Measurements from ENCODE around the gene GIPC2.
"Not testable (repeated sequence)": the region's sequence is repeated elsewhere in the genome, so short reads cannot be mapped to it uniquely, and the experiment has no call there.

GIPC2 gene

GRCh38 chr1:78036450-78036849, 9.3 kb upstream of the GIPC2 start:
- DNase-seq (ENCODE audit: low read depth), result no peak

GRCh38 chr1:78038071-78038470, 7.7 kb upstream of the GIPC2 start:
- no peak for DNase-seq (ENCODE audit: low read depth)

GRCh38 chr1:78038491-78038939, 7.3 kb upstream of the GIPC2 start:
- no peak for DNase-seq (ENCODE audit: low read depth)

DNA sequence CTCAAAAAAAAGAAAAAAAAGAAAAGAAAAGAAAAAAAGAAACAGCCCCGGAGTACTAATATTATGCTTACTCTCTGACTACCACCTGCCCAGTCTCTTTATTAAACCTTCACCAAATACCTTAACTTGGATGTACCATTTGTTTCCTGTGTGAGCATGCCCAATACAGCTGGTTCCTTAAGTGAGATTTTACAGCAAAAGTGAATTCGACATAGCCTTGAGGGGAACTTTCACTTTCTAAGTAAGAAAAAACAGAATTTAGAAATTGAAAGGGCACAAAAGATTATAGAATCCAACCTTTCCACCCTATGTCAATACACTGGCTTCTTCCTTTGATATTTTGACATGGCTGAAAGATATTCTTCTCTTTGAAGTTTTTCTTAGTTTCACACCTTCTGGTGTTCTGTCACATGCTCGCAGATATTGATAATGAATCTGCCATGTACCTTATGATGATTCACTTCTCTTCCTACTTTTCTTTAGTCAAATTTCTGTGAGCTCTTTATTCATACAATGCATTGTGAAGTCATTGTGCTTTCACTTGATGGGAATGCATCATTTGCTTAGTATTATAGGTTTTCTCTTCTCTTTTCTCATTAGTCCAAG, 5.2 kb upstream of the GIPC2 start:
- no peak for DNase-seq (ENCODE audit: low read depth)

DNA sequence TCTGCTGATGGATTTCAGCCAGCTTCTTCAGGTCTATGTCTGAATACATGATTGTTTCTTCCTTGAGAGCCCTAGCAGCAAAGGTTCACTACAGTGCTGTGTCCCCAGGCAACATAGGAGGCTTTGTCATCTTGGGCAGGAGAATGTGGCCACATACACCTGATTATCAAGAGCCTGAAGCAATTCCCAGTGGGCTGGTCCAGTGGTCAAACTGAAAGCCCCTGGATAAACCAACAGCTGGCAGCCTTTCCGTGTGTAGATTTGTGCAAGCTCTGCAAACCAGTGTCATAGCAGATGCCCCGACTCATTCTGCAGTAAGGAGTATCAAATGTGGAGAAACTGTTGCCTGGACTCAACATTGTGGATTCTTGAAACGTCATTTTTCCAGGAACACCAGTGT, 2.3 kb upstream of the GIPC2 start:
- DNase-seq (ENCODE audit: low read depth), result no peak

DNA sequence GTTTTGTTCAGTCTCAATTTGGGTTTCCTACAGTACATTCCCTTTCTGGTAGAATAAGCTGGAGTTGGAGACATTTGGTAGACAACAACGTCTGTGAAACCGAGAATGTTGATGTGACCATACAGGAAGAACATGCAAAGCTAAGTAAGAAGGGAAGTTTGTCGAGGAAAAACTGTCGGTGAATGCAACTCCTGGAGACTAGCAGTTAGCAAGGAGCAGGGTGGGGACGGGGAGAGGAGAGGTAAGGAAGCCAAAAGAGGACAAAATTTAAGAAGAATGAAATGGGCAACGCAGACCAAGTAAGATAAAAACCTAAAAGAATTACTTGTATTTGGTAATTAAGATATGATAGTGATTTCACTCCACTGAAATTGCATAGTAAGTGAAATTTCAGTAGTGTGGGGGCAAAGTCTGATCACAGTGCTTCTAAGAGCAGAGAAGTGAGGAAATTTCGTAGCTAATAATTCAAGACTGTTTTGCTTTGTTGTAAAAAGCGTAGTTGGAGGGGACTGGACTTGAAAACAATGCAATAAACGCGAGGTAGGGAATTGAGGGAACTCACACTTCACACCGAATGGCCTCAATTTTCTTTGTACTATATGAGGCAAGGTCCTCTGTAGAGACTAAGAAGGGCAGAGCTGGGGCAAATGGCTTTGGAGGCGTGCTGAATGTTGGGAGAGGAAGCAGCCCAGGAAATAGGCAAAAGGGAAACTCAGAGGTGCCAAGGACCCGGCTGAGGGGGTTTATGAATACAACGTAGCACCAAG, 787 bp upstream of the GIPC2 start:
- no peak for DNase-seq (ENCODE audit: low read depth)

DNA sequence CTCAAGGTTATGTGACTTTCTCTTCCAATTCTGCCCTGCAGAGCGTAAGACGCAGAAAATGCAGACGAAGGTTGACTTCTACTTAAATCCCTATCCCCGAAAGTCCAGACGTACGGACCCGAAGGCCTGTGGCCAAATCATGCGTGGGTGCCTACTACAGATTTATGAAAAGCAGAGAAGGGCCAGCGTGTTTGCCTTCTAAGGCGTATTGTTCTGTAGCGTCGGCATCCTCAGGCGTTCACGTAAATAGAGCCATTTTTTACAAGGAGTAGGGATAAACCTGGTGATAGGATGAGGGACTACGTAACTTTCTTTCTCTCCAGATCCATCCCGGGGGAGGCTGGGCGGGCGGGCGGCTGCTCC, 222 bp upstream of the GIPC2 start:
- DNase-seq (ENCODE audit: low read depth), result no peak

DNA sequence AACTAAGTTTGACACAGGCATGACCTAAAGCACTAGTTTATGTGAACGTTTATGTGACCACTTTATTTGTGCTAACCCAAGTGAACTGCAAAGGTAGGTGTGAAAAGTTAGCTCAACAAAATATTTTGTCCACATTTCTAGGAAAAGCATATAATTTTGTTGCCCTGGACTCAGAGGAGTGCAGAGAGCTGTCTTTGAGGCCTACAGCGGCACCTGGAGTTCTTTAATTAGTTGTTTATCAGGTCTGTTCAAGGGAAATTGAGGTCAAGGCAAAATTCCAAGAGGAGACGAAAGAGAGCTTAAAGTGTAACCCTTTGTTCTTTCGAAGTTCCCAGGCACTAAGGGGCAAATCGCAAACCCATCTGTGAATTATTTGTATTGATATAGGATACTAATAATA, 1.3 kb downstream of the GIPC2 start:
- no peak for DNase-seq (ENCODE audit: low read depth)

- no peak for DNase-seq (ENCODE audit: low read depth)
Observed at GRCh38 chr1:78047631-78048030, 1.9 kb downstream of the GIPC2 start.

- no peak for DNase-seq (ENCODE audit: low read depth)
Observed at GRCh38 chr1:78048446-78048845, 2.7 kb downstream of the GIPC2 start.

- DNase-seq (ENCODE audit: low read depth), result no peak
Observed at GRCh38 chr1:78049396-78049795, 3.6 kb downstream of the GIPC2 start.

- DNase-seq (ENCODE audit: low read depth), result no peak
Observed at GRCh38 chr1:78051005-78051404, 5.2 kb downstream of the GIPC2 start.

DNA sequence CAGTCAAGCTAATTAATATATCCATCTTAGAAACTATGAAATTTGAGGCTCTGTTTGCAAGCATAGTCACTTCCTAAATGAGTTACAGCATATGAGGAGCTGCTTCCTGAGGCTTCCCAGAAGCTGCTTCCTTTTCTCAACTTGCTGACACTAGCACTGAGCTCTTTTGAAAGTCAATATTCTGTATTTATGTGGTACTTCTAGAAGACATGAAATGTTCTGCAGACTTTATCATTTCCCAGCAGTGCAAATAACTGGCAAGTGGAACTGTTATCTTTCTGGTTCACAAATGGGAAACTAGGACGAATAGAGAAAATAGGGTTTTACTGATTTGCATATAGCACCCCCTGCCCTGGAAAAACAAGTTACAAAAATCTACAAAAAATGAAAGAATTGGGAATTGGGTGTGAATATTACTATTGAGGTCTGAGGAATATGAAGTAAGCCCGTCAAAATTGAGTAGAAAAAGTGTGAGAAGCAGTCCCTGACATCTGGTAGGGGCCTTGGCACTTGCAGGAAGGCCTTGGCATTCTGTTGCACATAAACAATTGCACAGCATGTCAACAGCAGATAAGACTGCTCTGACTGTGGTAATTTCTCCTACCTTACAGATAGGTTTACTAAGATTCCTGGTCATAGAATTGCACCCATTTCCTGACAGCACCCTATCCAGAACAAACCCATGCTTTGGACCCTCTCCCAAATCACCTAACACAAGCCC, 7.1 kb downstream of the GIPC2 start:
- no peak for DNase-seq (ENCODE audit: low read depth)

- no peak for DNase-seq (ENCODE audit: low read depth)
Observed at GRCh38 chr1:78053498-78053897, 7.7 kb downstream of the GIPC2 start.

DNA sequence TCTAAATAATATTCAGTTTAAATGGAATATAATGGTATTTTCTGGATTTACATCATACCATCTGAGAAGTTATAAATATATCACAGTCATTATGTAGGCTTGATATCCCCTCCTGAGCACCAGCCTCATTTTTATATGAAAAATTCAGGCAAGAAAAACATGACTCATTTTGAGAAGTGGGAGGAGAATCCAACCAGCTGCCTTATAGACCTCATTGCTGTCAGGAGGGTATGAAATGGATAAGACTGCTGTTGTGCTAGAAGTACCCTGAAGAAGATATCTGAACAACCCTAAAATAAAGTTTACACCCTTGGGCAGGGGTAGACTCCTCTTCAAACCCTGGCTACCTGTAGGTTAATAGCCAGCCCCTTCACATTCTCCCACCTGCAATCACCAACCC, 8.8 kb downstream of the GIPC2 start:
- DNase-seq (ENCODE audit: low read depth), result no peak

GRCh38 chr1:78054972-78055371, 9.2 kb downstream of the GIPC2 start:
- no peak for DNase-seq (ENCODE audit: low read depth)

DNA sequence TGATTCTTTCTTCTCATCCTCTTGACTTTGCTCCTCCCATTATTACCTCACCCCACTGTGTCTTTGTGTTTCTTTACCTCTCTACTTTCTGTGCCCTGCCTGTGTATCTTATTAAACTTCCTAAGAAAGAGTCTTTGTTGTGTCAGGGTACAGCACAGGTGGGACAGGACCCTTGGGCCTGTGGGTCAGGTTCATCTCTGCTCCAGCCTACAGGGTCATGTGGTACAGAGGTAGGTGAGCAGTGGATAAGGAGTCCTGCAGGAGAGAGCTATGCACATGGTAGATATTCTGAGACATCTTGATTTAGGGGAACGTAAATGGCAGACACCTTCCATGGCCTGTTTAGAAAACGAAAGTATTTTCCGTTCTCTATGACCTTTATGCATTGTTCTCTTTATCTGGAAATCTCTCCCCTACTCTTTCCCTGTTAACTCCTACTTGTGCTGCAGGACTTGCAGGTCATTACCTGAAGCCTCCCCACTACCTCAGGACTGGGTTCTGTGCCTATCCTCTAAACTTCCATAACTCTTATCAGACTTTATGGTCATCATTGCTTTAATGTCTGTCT, 9.9 kb downstream of the GIPC2 start:
- no peak for DNase-seq (ENCODE audit: low read depth)

DNA sequence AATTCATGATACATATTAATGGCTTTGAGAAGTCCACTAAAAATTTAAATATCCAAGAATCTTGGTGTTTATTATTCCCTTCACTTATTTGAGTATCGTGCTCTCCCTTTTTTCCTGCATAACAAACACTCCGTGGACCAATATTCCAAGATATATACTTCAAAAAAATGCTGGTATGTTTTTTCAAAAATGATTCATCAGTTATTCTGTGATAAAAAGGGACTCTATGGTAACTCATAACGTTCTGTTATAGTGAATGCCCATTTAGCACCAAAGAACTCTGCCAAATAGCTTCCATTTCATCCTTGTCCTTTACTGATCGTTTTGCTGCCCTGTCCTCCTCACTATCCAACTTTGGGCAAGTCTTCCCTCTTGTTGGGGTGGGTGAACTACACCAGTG, 12.9 kb downstream of the GIPC2 start:
- no peak for DNase-seq (ENCODE audit: low read depth)

GRCh38 chr1:78060857-78061563, 15.2 kb downstream of the GIPC2 start:
- no peak for DNase-seq (ENCODE audit: low read depth)

DNA sequence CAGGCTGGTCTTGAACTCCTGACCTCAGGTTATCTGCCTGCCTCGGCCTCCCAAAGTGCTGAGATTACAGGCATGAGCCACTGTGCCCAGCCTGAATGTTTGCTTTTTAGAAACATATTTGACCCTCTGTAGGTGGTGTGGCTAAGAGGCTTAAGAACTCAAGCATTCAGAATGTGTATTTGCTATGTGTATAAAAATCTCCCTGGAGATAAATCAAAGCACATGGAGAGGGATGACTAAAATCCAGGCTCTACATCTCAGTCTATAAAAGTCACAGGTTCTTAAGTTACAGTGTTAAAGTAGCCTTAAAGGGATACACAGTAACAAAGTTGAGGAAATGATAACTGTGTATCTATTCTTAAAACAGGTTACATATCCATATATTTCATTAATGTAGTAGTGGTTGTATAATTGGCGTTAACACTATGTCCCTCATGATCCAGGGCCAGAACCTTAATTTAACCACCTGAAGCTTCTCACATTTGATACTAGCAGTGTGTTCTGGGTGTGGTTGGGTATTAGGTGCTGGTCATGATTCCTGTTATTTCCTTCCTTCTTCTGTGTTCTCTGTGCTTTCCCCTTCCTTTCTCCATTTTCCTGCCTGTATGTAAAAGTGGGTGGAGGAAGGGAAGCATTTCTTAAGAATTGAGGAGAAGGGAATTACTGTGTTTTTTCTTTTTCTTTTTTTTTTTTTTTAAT, 16.2 kb downstream of the GIPC2 start:
- peak; percentile 79 for DNase-seq (ENCODE audit: low read depth)

GRCh38 chr1:78064886-78065285, 19.1 kb downstream of the GIPC2 start:
- DNase-seq (ENCODE audit: low read depth), result not testable (repeated sequence)
